ENCODE results near the gene RAX.
A peak's percentile ranks its signal among the peaks of the same experiment; 100 is the strongest.

RAX gene

GRCh38 chr18:59272891-59273758 is at the start of gene RAX:
Gene RAX, minus strand, starts transcription at chr18:59273454. Its CDS starts 248 bp downstream, at chr18:59273206.
- DNase-seq = no peak

- DNase-seq = no peak
These were observed 45.3 kb upstream of the RAX start, which contains the start of gene CPLX4 for GRCh38 chr18:59318460-59319050. Gene CPLX4, minus strand, starts transcription at chr18:59318649. Its CDS starts 187 bp downstream, at chr18:59318462.

GRCh38 chr18:59311631-59312030 is 38.4 kb upstream of the RAX start:
- no peak for DNase-seq

GRCh38 chr18:59308938-59309260 is 35.6 kb upstream of the RAX start:
- DNase-seq = no peak

GRCh38 chr18:59308248-59308937 is 35.1 kb upstream of the RAX start:
- DNase-seq = peak; percentile 64 to 73

- DNase-seq = no peak
These were observed 33.4 kb upstream of the RAX start for GRCh38 chr18:59306640-59307039.

GRCh38 chr18:59305295-59305694 is 32.0 kb upstream of the RAX start:
- DNase-seq = no peak

- no peak for DNase-seq
These were observed 30.5 kb upstream of the RAX start for GRCh38 chr18:59303656-59304195.

GRCh38 chr18:59303006-59303405 is 29.8 kb upstream of the RAX start:
- DNase-seq = no peak

GRCh38 chr18:59301929-59302328 is 28.7 kb upstream of the RAX start:
- DNase-seq = no peak

- no peak for DNase-seq
These were observed 27.5 kb upstream of the RAX start for GRCh38 chr18:59300676-59301285.

GRCh38 chr18:59298871-59299270 is 25.6 kb upstream of the RAX start:
- DNase-seq = no peak

- DNase-seq = no peak
These were observed 20.1 kb upstream of the RAX start for GRCh38 chr18:59293317-59293716.

- DNase-seq = no peak
These were observed 13.1 kb upstream of the RAX start for GRCh38 chr18:59286341-59286740.

GRCh38 chr18:59282341-59282740 is 9.1 kb upstream of the RAX start:
- no peak for DNase-seq

- DNase-seq = no peak
These were observed 6.5 kb upstream of the RAX start for GRCh38 chr18:59279722-59280121.

- no peak for DNase-seq
These were observed 5.9 kb upstream of the RAX start for GRCh38 chr18:59279193-59279592.

- DNase-seq = no peak
These were observed 5.5 kb upstream of the RAX start for GRCh38 chr18:59278793-59279192.

- DNase-seq = no peak
These were observed 2.8 kb upstream of the RAX start for GRCh38 chr18:59276047-59276446.

- DNase-seq = no peak
These were observed 2.2 kb upstream of the RAX start for GRCh38 chr18:59275406-59275949.

- DNase-seq = no peak
These were observed 1.3 kb upstream of the RAX start for GRCh38 chr18:59274533-59274928.

GRCh38 chr18:59273759-59274532 is 692 bp upstream of the RAX start:
- DNase-seq = no peak

All from NCI-H2081 (cell line).